HG03354 (cell line): ENCODE data around the gene ABHD14A.
A peak's percentile ranks its signal among the peaks of the same experiment; 100 is the strongest.

Source experiments
- ATAC-seq: cut with Tn5 transposase; IDR thresholded peaks from one replicate; pipeline ENCODE4 v1.9.1; 2021; ENCODE audit warnings: mild to moderate bottlenecking; ENCODE audit not compliant: unreplicated experiment, poor library complexity, severe bottlenecking

ABHD14A gene

DNA sequence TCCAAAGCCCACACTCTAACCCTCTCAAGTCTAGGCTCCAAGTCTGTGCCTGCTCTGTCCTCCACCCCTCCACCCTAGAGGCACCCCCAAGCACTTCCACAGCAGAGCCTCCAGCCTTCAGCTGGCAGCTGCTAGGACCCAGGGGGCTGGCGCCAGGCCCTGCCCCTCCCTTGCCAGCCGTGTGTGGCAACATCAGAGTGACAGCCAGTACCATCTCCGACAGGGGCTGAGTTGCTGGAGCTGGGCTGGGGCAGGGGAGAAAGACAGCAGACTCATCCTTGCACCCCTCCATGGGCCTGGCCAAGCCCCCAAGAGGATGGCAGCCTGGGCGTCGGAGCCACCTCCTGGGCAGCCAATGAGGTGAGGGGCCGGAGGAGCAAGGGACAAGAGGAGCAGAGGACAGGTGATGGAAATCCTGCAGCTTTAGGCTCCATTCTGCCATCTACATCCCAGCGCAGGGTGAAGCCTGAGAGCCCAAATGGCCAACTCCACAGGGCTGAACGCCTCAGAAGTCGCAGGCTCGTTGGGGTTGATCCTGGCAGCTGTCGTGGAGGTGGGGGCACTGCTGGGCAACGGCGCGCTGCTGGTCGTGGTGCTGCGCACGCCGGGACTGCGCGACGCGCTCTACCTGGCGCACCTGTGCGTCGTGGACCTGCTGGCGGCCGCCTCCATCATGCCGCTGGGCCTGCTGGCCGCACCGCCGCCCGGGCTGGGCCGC lies 19.5 kb upstream of the ABHD14A start, which contains the start of gene GPR62:
TSS of gene GPR62 (plus strand) at position 207 of the 718 bp plus-strand sequence. CDS start at position 479, 272 bp downstream.
- no peak for ATAC-seq

DNA sequence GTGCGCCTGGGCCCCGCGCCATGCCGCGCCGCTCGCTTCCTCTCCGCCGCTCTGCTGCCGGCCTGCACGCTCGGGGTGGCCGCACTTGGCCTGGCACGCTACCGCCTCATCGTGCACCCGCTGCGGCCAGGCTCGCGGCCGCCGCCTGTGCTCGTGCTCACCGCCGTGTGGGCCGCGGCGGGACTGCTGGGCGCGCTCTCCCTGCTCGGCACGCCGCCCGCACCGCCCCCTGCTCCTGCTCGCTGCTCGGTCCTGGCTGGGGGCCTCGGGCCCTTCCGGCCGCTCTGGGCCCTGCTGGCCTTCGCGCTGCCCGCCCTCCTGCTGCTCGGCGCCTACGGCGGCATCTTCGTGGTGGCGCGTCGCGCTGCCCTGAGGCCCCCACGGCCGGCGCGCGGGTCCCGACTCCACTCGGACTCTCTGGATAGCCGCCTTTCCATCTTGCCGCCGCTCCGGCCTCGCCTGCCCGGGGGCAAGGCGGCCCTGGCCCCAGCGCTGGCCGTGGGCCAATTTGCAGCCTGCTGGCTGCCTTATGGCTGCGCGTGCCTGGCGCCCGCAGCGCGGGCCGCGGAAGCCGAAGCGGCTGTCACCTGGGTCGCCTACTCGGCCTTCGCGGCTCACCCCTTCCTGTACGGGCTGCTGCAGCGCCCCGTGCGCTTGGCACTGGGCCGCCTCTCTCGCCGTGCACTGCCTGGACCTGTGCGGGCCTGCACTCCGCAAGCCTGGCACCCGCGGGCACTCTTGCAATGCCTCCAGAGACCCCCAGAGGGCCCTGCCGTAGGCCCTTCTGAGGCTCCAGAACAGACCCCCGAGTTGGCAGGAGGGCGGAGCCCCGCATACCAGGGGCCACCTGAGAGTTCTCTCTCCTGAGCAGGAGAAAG lies 18.7 kb upstream of the ABHD14A start:
- ATAC-seq = no peak

- ATAC-seq = no peak
These were observed 17.2 kb upstream of the ABHD14A start for GRCh38 chr3:51957520-51958205.

DNA sequence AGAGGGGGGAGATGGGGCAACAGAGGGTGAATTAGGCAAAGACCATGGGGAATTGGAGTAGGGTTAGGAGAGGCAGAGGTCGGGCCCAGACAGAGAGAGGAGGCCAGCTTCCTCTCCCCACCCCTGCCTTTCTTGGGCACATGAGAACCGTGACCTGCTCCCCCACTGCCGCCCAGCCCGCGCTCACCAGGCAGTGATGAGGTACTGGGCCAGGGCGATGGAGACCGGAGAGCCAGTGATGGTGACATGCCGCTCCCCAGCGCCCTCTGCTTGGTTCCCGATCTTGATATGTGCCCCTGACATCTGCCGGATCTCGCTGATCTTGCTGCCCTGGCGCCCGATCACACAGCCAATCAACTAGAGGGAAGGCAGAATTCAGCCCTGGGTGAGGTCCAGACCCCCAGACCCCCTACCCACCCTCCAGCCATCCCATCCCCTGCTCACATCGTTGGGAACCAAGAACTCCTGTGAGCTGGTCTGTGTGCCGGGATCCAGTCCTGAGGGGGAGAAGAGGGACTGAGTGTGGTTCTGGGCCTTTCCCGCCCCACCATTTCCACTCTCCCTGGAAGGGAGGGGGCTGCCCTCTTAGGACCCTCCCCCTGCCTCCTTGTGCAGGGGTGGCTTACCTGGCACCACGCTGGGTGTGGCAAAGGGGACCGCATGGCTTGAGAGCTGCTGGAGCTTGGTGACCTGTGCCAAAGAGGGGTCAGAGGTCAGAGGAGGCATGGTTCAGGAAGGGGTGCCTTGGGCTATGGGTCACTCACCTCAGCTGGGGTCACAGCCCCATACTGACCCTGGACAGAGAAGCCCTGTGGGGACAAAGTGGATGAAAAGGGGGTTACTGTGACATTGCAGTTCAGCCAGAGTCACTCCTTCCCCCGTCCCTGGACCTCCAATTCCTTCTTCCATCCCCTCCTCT lies 16.0 kb upstream of the ABHD14A start:
- ATAC-seq = no peak

DNA sequence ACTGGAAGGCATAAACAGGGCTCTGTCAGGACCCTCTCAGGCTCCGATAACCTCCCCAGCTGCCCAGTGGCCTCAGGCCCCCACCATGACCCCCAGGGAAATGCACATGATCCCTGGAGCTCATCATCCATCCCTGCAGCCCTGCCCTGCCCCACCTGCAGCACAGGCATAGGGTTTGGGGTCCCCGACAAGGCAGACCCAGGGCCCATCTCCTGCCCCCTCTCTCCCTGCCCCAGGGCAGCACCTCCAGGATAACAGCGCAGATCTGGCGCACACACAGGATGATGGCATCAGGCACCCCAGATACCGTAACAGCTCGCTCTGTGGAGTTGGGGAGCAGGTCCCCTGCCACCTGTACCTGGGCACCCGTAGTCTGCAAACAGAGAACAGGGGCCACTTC lies 15.2 kb upstream of the ABHD14A start:
- no peak for ATAC-seq

DNA sequence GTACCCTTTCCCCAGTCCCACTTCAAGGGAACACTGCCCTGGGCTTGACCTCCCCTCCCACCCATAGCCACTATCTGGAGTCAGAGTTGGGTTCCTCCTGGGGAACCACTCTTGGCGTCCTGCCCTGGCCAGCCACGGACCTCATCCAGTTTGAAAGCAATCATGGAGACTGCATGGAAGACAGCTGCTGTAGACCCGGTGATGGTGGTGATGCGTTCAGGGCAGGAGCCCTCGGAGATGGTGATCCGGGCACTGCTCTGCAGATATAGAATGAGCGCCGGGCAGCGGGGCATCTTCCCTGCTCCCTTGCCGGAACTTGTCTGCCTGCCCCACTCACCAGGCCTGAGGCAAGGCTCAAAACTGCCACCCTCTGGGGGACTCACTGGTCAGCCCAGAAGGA lies 14.5 kb upstream of the ABHD14A start:
- no peak for ATAC-seq

DNA sequence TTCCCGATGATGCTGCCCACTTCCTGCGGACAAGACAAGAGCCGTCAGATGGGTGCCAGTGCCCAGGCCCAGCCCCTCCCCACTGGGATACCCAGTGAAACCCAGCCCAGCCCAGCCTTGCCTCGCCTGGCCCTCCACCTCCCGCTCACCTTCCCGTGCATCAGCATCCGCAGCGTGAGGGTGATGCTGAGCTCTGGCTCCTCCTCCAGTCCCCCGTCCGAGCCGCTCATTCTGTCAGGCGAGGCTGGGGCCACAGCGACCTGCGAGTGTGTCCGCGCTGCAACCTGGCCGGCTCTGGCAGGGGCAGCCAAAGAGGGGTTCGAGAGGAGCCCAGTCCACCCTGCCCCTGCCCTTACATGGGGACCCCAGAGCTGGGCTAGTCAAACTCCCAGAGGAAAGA lies 13.9 kb upstream of the ABHD14A start:
- no peak for ATAC-seq

DNA sequence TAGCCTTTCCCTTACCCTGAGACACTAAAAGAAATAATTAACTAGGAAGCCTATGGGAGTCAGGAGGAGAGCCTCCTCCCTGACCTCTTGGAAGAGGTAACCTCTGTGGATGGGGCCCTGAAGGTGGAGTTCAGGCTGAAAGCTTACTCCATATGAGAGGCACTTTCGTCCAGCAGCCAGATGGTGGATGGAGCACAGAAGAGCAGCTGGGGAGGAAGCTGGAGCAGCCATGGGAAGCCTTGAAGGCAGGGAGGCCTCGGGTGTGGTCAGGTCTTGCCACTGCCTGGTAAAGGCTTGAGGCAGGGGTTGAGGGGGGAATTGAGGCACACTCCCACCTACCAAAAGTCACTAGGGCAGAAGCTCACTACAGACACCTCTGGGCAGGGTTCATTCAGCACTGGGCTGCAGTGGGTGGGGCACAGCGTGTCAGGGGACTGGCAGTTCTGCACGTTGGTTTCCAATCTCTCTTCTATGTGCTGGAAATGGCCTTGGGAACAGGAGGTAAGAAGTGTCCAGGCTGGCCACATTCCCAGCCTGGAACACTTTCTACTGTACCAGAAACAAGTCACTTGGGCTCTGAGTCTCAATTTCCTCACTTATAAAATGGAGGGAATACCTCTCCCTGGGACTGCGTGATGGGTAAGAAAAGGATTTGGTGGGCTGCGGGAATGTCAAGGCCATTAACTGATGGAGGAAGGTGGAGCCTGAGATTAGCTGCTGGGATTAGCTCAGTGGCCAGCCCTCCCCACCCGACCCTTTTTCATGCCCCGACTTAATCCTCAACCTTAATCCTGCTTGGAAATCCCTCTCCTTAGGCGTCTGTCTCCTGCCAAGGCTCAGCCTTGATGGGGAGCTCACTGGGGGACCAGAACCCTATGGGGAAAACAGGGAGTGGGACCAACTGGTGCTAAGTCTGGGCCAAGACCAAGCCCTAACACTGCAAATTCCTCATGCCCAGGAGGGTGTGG lies 13.0 kb upstream of the ABHD14A start:
- no peak for ATAC-seq

GRCh38 chr3:51962854-51963530 lies 11.9 kb upstream of the ABHD14A start:
- ATAC-seq = no peak

GRCh38 chr3:51963951-51964451 lies 10.9 kb upstream of the ABHD14A start:
- ATAC-seq = no peak

GRCh38 chr3:51964521-51964920 lies 10.3 kb upstream of the ABHD14A start:
- ATAC-seq = no peak

DNA sequence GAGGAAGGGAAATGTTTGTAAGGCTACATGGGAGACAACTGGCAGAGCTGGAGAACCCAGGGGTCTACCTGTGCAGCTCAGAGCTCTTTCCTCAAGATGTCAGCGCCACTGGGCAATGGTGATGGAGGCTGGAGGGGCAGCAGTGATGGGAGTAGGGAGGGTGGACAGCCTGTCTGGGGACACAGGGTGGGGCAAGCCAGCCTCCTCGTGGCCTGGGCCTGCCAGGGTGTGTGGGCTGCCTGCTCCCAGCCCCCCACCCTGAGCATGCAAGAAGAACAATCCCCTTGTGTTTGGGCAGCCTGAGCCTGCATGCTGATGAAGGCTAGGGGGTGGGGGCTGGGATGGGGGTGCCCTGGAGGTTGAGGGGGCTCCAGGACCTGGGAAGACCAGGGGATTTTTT lies 8.8 kb upstream of the ABHD14A start:
- ATAC-seq = no peak

- ATAC-seq = no peak
These were observed 8.4 kb upstream of the ABHD14A start for GRCh38 chr3:51966486-51966885.

DNA sequence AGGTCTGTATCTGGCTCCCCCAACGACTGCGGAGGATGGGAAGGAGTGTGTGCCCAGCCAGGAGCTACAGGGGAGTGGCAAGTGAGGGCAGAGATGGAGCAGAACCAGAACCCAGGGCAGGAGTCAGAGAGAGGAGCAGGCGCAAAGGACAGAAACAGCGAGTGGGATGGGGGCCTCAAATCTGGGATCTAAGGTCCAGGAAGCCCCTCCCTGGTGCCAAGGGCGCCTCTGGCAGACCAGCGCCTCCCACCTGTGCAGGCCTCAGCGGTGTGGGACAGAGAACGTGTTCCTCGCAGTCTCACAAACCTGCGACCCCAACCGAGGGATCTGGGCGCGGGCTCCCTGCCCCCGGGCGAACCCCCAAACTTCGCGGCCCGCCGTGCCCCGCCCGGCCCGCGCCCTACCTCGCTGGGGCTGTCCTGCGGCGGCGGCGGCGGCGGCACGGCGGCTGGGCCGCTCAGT lies 7.9 kb upstream of the ABHD14A start:
- peak; percentile 16 for ATAC-seq

GRCh38 chr3:51967384-51968169 lies 7.3 kb upstream of the ABHD14A start, which contains the start of gene PCBP4:
Gene PCBP4, minus strand, starts transcription at chr3:51967454. Its CDS starts 6,214 bp downstream, at chr3:51961240.
- ATAC-seq = peak; percentile 59

DNA sequence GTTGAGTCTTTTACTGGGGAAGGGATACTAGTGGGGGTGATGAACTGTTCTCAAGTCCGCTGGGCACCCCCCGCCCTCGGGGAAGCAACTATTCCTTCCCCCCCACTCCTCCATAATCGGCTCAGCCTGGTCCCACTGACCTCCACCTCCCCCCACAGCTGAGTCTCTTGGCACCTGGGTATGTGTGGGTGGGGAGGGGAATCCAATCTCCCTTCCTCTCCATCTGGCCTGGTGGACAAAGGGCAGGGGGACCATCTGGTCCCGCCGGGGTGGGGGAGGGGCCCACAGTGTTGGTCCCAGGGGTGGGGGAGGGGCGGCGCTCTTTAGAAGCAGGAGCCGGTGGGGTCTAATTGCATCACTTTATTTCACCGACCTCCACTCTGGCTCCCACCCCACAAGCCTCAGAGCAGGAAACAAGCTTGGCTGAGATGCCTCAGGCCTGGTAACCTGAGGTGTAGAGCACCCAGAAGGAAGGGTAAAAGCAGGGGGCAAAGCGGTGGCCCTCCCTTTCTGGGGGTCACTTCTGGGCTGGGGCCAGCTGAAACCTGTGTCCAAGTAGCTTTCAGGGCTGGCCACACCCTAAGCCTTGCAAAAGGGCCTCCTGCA lies 6.6 kb upstream of the ABHD14A start:
- no peak for ATAC-seq
